K562 (cell line): ENCODE measurements around the gene VRK1. TPM values are rescaled to one million over a fixed set of nuclear protein-coding genes. Genes with fewer than 3 reads are reported as not detected.

Experiments used
- BCLAF1 ChIP-seq, 2 experiments: fragments of 450-650 bp in 1 of 2; IDR thresholded peaks; 2 replicates each; pipeline ENCODE4 v1.6.1; 2011 to 2017; ENCODE audit warnings: low read depth in 2 of 2, antibody characterized with exemption in 1 of 2, borderline replicate concordance in 1 of 2, low read length in 1 of 2, mild to moderate bottlenecking in 1 of 2, mixed read lengths in 1 of 2; ENCODE audit not compliant: control insufficient read depth in 1 of 2
- CBX3 ChIP-seq, 2 experiments: IDR thresholded peaks; 1 replicate in 1 of 2; 2 replicates in 1 of 2; pipeline ENCODE4 v1.6.1; 2012; ENCODE audit warnings: inconsistent platforms in 2 of 2, low read length in 2 of 2, borderline replicate concordance in 1 of 2, control low read depth in 1 of 2
- HIVEP1 ChIP-seq: fragments of 250-450 bp; sonication (Bioruptor Pico); IDR thresholded peaks from 2 replicates; pipeline ENCODE4 v1.4.0; 2020; ENCODE audit warnings: mild to moderate bottlenecking
- KAT7 ChIP-seq: sonication (generic); formaldehyde crosslinking; IDR thresholded peaks from 2 replicates; pipeline ENCODE4 v1.8.0; 2022; ENCODE audit warnings: missing genetic modification reagents, mild to moderate bottlenecking, borderline replicate concordance
- MXI1 ChIP-seq: IDR thresholded peaks from 2 replicates; pipeline ENCODE4 v1.6.1; 2011; ENCODE audit warnings: low read depth, mild to moderate bottlenecking, improper control_type of control experiment, low read length
- SRSF9 ChIP-seq: fragments of 200-400 bp; formaldehyde crosslinking; IDR thresholded peaks from 2 replicates; pipeline ENCODE4 v1.6.1; 2017; ENCODE audit warnings: low read depth, low read length, borderline replicate concordance
- TEAD1 ChIP-seq, 2 experiments: fragments of 450-650 bp in 1 of 2; sonication (generic) in 1 of 2; formaldehyde crosslinking; IDR thresholded peaks; 2 replicates each; pipeline versions ENCODE4 v1.4.0 to v1.8.0; 2020 to 2022; ENCODE audit warnings: mild to moderate bottlenecking in 2 of 2, missing genetic modification reagents in 1 of 2
- USF2 ChIP-seq: sonication (generic); formaldehyde crosslinking; IDR thresholded peaks from 2 replicates; pipeline ENCODE4 v1.5.0; 2020; ENCODE audit warnings: missing genetic modification reagents
- XRCC5 ChIP-seq: fragments of 200-400 bp; formaldehyde crosslinking; IDR thresholded peaks from 2 replicates; pipeline ENCODE4 v1.6.1; 2017; ENCODE audit warnings: low read depth, mild to moderate bottlenecking, low read length
- polyA plus RNA-seq, 8 experiments: library from polyadenylated mRNA; depleted of rRNA in 4 of 8; stranded (reverse) in 5 of 8; unstranded in 3 of 8; fragments of >200 nt; fragmentation: Nextera tagmentation in 2 of 8; fragmentation: Illumina TruSeq in 1 of 8; extraction: Ambion mirVana in 2 of 8; extraction: Trizol in 1 of 8; gene quantifications; 2 replicates each; pipeline versions ENCODE4 v1.2.1 to v1.2.3, GENCODE V29; 2011 to 2014; ENCODE audit warnings: inconsistent platforms in 1 of 8, missing spikeins in 1 of 8
- total RNA-seq, 7 experiments: library from RNA; depleted of rRNA in 6 of 7; stranded (reverse); fragments of >200 nt in 6 of 7; fragmentation: Illumina TruSeq in 2 of 7; extraction: Trizol in 2 of 7; gene quantifications; 2 replicates each; pipeline versions ENCODE4 v1.2.1 to v1.2.3, GENCODE V29; 2011 to 2021; ENCODE audit warnings: low replicate concordance in 1 of 7

Gene VRK1
- total and polyA plus RNA-seq, 9 of the 15 experiments (the other 6 are each of a cell fraction or from before 2014, with no cell fraction given), result 83.6 to 177 (median 116) TPM

GRCh38 chr14:96830946-96831345, 33.8 kb downstream of the VRK1 start (continued):
- TF ChIP-seq BCLAF1 (IDR thresholded peaks at IDR 0.05; ENCODE audit: borderline replicate concordance in 1 of 2, control insufficient read depth in 1 of 2, low read depth in 2 of 2, low read length in 1 of 2) (no peak), CBX3 (IDR thresholded peaks at IDR 0.05; ENCODE audit: borderline replicate concordance in 1 of 2, low read length in 2 of 2) (no peak), KAT7 (CRISPR knock-in tag) (no peak), SRSF9 (no peak), USF2 (CRISPR knock-in tag) (no peak), MXI1 (no peak), HIVEP1 (CRISPR knock-in tag) (no peak), XRCC5 (no peak), TEAD1 (CRISPR knock-in tag; IDR thresholded peaks at IDR 0.05) (no peak)
